Measurements from ENCODE around the gene PHLPP1.
"Not testable (repeated sequence)": the region's sequence is repeated elsewhere in the genome, so short reads cannot be mapped to it uniquely, and the experiment has no call there.

PHLPP1 gene

DNA sequence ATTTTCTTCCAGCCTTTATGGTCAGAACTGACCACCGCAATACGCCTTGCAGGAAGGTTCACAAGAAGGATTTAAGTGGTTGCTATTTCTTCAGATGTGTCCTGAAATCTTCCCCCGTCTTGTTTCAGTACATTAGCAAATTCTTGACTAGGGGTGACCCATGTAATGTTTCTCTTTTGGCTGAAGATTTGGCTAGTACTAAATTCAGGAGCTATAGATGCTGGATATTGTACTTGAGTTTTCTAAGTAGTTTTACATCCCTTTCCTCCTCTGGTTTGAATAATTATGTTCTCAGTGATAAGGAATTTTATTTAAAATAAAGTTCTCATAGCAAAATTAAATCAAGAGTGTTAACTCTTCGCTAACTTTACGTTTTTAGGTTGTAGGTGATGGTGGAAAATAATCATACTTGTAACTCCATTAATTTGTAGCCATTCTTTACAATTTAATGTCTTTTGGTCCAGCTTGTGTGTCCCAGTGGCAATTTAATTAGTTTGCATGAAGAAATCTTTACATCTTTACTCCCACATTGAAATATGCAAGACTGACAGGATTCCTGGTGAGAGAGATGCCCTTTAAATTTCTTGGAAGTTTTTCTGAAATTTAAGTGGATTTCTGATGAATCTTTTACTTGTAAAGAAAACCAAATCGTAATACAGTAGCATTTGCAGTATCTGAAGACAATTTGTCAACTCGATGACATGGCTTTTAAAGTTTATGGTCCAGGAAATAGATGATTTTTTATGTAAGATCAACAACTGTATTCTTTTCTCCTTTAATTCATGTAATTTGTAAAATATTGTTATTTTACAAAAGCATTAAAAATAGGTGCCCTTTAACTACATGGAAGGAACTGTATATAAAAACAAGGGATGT, 2.8 kb downstream of the PHLPP1 start:
- no peak for DNase-seq

DNA sequence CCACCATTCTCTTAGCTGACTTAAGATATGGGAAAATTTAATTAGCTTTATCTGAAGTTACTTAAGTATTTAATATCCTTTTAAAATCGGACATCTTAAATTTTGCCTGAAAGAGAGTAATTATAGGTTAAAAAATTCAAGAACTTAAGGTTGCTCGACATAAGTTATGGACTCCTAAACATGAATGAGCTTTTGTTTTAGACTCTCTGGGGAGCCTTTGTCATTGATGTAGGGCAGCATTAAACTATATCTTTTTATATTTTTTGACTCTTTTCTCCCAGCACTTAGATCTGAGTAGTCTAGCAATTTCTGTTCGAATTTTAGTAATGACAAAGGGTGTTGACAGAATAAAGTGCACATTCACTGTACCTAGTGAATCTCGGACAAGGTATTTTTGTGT, 4.7 kb downstream of the PHLPP1 start:
- no peak for DNase-seq

DNA sequence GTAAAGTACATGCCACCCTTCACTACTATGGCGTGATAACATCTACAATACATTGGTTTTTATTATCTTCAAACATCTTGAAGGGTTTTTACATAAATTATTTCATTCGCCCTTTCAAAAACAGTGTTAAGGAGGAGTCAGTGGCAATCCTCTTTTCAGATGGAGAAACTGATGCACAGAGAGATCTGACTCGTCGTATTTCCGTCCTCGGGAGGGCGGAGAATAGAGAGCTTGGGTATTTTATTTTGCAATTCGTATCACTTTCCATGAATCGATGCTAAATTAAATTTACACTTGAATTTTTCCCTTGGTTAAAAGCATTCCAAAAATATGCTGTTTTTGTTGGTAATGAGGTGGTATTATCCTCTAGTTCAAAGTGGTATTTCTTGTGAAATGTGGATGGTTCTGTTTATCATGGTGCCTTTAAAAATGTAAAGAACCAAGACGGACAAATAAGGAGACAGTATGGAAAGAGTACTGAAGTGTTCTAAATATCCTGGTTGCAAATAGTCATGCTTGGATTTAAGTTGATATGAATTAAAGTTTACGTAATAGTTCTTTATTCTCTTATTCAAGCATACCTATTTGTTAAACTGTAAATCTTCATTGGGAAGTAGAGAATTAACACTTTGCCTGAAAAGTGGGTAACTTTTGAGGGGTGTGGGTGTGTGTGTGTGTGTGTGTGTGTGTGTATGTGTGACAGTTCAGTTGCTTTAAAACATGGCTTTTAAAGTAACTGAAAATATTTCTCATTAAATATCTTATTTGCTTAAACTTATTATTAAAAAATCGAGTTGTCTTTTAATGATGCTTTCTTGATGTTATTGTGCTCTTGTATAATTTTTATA, 5.6 kb downstream of the PHLPP1 start:
- no peak for DNase-seq

DNA sequence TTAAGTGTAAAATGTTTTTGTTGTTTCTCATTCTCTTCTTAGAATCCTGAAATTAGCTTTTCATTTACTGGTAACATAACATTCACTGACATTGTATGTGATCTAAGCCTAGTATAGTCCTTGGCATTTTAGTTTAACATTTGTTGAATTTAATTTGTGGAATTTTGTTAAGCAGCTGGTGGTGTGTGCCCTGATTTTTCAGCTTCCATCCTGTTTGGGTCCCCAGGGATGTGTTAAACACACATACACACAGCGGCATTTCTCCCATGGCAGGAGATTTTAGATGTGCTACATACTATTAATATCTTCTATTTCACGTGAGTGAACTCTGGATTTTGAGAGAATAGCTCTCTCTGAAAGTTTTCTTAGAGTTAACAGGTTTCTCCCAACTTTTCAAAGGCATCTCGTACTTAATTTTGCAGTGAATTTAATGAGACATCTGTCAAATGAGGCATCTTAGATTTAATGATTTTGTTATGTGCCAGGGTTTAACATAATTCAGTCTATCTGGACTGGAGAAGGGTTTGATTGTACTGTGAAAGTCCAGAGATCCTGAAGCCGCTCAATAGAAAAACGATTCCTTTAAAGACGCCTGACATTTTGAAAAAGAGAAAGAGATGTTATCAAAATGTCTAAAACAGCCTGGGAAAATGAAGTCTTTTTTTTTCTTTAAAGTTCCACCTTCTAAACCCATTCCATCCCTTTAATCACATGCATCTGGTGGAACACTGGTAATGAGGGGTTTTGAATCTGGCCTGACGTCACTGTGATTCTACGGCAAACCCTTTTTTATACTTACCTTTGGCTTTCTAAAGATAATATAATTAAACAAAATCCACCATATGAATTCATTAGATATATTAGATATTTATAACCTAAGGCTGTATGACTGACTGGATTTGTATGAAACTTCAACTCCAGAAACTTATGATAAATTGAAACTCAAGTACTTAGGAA, 6.8 kb downstream of the PHLPP1 start:
- DNase-seq = no peak

DNA sequence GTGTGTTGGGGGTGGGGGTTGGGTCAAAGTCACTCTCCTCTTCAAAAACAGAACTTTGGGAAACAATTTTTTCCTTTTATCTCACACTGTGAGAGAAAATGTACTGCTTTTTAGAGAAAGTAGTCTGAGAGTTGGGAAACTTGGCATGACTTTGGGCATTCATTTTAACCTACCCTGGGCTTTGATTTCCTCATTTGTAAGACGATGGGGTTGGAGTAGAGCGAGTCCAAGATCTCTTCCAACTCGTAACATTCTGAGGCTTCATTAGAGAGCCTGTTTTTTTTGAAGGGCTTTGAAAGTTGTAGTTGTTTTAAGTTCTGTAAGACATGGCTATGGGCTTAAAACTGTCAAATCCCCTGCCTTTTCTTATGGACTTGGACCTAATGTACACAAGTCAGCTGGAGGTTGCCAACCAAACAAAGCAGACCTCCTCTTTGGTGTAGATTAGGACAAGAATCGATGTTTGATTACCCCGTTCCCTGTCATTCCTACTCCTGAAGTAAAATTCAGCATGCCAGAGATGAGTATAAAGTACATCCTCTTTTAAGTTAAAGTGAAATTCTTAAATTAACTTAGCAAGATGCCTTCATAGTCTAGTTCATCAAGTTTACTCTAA, 8.4 kb downstream of the PHLPP1 start:
- DNase-seq = no peak

DNA sequence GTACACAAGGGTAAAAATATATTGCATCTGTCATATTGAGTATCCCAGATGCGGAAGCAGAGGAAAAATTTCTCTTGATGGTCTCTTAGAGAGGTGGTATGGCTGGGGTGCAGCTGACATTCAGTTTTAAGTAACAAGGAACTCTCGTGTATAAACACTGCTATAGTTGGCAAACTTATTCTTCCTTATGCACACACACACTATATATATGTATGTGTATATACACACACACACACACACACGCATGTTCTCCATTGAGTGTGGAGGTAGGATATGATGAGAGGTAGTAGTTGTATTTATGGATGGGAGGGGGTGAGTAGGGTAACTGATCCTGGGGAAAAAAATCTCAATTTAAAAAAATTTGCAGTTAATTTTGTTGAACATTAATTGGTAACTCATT, 10.6 kb downstream of the PHLPP1 start:
- DNase-seq = no peak

DNA sequence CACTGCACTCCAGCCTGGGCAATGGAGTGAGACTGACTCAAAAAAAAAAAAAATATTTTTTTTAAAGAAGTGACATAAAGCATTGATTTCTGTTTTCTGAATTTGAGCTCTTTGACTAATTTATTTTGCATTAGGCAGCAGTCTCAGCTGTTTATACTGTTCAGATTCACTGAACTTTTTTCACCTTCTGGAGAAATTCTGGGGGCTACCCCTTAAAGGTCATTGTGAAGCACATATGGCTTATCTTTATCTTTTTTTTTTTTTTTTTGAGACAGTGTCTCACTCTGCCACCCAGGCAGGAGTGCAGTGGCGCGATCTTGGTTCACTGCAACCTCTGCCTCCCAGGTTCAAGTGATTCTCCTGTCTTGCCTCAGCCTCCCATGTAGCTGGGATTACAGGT, 12.9 kb downstream of the PHLPP1 start:
- DNase-seq = no peak

DNA sequence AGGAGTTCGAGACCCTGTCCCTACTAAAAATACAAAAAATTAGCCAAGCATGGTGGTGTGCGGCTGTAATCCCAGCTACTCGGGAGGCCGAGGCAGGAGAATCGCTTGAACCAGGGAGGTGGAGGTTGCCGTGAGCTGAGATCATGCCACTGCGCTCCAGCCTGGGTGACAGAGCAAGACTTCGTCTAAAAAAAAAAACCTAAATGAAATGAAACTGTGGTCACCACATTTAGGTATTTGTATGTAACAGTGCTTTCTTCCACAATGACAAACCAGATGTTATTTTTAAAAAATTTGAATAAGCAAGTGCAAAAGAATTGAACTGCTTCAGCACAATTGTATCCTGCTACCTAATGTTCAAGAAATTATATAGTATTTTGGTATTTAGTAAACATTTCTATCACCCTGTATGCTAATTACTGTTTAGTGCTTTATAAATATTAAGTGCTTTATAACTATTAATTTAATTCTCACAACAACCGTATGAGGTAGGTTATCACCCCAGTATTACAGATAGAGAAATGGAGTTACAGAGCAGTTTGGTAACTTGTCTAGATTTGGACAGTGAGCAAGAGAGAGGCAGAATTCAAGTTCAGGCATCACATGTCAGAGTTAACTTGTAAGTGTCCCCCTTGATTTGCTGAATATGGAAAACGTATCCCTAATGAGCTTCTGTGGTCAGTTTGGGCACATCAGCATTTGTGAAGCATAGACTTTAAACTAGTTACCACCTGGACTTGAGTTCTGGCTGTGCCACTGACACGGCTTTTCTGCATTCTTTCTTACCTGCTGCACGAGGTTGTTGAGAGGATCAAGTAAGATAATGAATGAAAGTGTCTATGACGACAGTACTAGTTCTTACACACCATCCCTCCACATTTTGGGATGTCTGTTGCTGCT, 14.4 kb downstream of the PHLPP1 start:
- no peak for DNase-seq

DNA sequence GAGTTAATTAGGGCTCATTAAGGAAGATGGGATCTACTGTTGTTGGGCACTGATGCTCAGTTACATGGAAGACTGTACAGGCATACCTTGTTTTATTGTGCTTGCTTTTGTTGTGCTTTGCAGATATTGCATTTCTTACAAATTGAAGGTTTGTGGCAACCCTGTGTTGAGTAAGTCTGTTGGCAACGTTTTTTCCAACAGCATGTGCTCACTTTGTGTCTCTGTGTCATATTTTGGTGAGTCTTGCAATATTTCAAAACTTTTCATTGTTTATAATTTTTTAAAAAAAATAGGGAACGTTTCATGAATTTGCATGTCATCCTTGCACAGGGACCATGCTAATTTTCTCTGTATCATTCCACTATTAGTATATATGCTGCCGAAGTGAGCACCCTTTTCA, 15.6 kb downstream of the PHLPP1 start:
- DNase-seq = no peak

DNA sequence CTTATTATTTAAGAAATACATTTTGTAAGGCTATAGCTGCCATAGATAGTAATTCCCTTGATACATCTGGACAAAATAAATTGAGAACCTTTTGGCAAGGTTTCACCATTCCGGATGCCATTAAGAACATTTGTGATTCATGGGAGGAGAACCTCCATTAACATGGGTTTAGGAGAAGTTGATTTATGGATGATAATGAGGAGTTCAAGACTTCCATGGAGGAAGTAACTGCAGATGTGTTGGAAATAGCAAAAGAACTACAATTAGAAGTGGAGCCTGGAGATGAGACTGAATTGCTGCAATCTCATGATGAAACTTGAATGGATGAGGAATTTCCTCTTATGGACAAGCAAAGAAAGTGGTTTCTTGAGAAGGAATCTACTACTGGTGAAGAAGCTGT, 17.3 kb downstream of the PHLPP1 start:
- DNase-seq = no peak

DNA sequence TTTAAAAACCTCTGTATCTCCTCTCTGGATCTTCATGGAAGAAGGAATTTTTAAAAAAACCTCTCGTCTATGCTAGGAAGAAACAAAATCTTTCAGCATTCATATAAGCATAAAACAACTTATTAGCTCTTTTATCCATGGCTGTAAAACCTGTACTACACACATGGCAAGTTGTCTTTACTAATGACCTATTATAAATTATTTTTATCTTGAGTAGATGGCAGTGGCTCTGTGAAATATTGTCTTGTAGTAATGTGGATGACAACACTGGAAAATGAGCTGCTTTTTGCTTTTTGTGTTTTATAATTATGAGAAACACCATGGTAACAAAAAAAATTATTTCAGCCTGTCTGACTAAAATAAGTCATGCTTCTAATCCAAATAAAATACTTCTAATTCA, 18.9 kb downstream of the PHLPP1 start:
- DNase-seq = no peak

DNA sequence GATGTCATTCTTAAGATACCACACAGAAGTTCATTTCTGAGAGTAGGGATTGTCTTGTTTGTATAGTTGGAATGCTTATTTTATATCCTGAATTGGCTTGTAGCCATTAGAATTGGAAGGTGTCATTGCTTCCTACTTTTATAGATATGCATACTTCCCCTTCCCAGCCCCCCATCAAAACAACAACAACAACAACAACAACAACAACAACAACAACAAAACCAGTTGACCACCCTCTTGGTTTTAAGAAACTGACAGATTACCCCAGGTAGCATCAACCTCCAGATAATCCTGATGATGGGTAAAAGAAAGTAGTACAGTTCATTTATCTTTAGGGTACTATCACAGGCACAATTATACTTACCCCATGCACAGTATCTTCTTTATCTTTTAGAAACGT, 20.0 kb downstream of the PHLPP1 start:
- no peak for DNase-seq

DNA sequence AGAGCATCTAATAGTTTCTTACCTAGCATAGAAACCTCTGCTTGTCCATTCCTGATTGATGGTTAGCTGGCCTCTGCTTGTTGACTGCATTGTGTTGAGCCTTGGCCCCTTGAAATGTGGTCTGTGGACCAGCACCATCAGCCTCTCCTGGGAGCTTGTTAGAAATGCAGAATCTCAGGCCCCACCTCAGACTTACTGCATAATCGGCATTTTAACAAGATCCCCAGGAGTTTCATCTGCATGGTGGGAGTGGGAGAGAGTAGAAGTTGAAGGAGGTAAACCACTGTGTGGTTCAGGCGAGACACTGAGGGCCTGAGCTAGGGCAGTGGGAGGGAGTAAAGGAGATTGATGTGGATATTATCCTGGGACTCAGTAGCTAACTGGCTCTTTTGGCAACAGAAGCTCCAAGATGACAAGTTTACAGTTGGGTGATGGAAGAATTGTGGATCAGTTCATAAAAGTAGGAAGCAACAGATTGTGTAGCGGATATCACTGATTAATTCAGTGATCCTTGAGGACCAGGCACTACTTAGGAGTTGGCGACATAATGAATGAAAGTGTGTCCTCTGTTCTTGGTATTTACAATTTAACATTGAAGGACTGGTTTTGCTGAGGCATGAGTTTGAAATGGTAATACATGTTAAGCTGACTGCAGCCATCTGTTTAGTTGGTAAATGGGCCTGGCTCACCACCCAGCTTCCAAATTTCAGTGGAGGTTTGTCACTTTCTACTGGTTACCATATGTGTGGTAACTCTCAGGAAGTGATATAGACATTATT, 20.9 kb downstream of the PHLPP1 start:
- no peak for DNase-seq

DNA sequence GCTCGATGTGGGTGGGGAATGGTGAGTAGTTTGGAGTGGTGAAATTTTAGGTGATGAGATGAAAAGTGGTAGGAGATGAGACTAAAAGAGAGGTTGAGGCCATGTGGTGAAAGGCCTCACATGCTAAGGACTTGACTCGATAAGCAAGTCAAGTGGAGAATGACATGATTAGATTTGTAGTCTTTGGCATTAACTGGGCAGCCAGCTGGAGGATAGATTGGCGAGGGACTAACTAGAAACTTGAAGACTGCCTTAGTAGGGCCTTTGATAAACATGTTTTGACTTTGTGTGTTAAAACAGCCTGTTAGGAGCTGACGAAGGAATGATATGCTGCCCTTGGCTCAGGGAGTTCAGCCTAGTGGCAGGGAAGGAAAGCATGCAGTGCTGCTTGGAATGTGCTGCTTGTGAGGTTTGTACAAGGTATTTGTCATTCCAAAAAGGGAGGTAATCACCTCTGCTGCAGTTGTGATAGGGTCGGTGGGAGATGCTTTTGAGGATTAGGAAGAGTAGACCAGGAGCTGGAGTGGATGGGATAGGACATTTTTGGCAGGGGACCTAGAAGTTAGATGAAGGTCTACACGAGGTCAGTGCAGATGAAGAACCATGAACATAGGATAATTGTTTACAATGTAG, 22.0 kb downstream of the PHLPP1 start:
- no peak for DNase-seq

DNA sequence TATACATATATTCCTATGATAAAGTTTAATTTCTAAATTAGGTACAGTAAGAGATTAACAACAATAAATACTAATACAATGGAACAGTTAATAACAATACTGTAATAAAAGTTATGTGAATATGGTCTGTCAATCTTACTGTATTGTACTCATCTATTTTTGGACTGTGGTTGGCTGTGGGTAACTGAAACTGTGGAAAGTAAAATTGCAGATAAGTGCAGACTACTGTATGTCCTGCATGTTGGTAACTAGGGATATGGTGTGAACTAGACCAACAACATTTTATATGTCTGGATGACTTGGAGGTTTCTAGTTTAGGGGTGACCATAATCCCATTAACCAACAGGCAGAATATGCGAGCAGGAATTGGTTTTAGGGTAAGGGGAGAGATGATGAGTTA, 23.3 kb downstream of the PHLPP1 start:
- no peak for DNase-seq

DNA sequence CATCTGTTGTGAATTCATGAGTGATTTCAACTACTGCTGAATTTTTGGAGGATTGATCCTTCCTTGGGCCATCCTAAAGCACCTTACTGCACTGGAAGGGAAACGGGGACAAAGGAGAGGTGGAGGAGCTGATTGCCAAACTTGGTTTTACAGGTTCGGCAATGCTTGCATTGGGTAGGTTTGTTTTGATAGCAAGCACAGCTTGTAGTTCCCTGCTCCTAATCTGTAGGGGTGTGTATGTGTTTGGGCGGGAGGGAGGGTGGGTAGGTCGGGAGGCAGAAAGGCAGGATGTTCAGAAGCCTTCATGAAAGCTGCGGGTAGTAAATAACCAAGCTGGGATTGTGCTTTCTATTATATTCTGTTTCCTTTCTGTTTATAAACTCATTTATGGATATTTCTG, 24.6 kb downstream of the PHLPP1 start:
- DNase-seq = no peak

DNA sequence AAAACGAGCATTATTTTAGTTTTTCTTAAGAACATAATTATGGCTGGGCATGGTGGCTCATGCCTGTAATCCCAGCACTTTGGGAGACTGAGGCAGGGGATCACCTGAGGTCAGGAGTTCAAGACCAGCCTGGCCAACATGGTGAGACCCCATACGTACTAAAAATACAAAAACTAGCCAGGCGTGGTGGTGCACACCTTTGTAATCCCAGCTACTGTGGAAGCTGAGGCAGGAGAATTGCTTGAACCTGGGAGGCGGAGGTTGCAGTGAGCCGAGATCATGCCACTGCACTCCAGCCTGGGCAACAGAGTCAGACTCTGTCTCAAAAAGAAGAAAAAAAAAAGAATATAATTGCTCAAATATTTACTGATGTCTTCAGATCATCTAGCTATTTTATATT, 25.3 kb downstream of the PHLPP1 start:
- DNase-seq = not testable (repeated sequence)

DNA sequence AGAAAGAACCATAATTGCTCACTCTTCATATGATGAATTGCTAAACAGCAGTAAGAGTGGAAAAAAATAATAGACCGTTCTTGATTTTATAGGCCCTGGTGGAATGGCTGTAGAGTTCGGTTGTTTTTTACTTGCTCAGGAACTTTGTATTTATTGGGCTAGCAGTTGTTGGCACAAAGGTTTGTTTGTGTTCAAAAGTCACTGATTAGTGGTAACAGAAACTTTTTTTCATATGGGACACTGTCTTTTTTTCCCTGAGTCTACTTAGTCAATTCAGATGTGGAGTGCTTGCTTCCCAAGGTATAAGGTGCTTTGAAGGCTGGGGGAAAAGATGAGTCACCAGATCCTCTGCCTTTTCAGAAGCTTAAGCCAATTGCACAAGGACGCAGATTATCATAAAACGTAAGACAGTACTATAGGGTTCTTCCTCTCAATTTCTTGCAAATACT, 25.8 kb downstream of the PHLPP1 start:
- DNase-seq = no peak

DNA sequence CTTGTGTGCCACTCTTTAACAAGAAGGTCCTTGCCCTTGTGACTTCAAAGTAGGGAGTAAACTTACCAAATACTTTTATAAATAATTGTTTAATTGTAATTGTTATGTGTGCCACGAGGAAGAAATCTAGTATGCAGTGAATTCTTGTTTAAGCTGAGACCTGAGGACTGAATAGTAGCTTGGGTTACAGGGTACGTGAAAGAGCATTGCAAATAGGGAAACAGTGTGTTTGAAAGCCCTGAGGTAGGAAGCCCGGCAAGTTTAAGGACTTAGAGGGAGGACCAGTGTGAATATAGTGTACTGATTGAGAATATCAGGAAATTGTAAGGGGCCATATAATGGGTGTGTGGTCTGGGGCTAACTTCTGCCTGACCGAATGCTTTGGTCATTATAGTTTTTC, 26.2 kb downstream of the PHLPP1 start:
- DNase-seq = no peak
